Effector memory CD4-positive, alpha-beta T cell (primary cell): ENCODE results near the gene STRN3.
"Not testable (repeated sequence)": the region's sequence is repeated elsewhere in the genome, so short reads cannot be mapped to it uniquely, and the experiment has no call there.

Experiments
- DNase-seq, 3 donors: peaks; one replicate each; pipeline ENCODE4 v3.0.0-alpha.2; 2020
- H3K27ac ChIP-seq: 2 replicates; pipeline ENCODE4 v1.7.0; 2013; ENCODE audit warnings: mild to moderate bottlenecking, low read length, moderate library complexity; ENCODE audit not compliant: insufficient read depth, poor library complexity, severe bottlenecking
- H3K27me3 ChIP-seq: replicated peaks from 2 replicates; pipeline ENCODE4 v1.7.0; 2013; ENCODE audit warnings: mild to moderate bottlenecking, low read length; ENCODE audit not compliant: insufficient read depth, control insufficient read depth, poor library complexity, severe bottlenecking
- H3K36me3 ChIP-seq: 2 replicates; pipeline ENCODE4 v1.7.0; 2013; ENCODE audit warnings: mild to moderate bottlenecking, low read length, moderate library complexity; ENCODE audit not compliant: control insufficient read depth, insufficient read depth
- H3K4me1 ChIP-seq: 2 replicates; pipeline ENCODE4 v1.7.0; 2013; ENCODE audit warnings: low read length, mild to moderate bottlenecking; ENCODE audit not compliant: control insufficient read depth, insufficient read depth, poor library complexity, severe bottlenecking
- H3K4me3 ChIP-seq: 2 replicates; pipeline ENCODE4 v1.7.0; 2013; ENCODE audit warnings: low read length, low read depth, mild to moderate bottlenecking; ENCODE audit not compliant: insufficient read depth, poor library complexity, severe bottlenecking
- H3K9me3 ChIP-seq: 2 replicates; pipeline ENCODE4 v1.7.0; 2013; ENCODE audit warnings: mild to moderate bottlenecking, low read length, moderate library complexity; ENCODE audit not compliant: control insufficient read depth

The STRN3 gene

GRCh38 chr14:30977752-30978151 is 48.4 kb downstream of the STRN3 start:
- H3K9me3 ChIP-seq: no peaks in the 10 kb centered on the region
- no peak overlapping the region for H3K4me3 ChIP-seq
- peaks cover 3% of the 10 kb centered on the region for H3K4me1 ChIP-seq

GRCh38 chr14:30974628-30975027 is 51.6 kb downstream of the STRN3 start:
- Histone ChIP-seq H3K27me3 (no peaks in the 10 kb centered on the region), H3K4me3 (no peak overlapping the region), H3K27ac (no peak overlapping the region), H3K36me3 (no peaks in the 10 kb centered on the region), H3K9me3 (no peaks in the 10 kb centered on the region), H3K4me1 (peaks cover 3% of the 10 kb centered on the region)
- no peak for DNase-seq

More at GRCh38 chr14:30977752-30978151, 48.4 kb downstream of the STRN3 start:
- H3K27ac ChIP-seq: no peak overlapping the region
- DNase-seq: no peak
- H3K27me3 ChIP-seq: no peaks in the 10 kb centered on the region
- H3K36me3 ChIP-seq: no peaks in the 10 kb centered on the region

GRCh38 chr14:30972882-30973582 is 53.1 kb downstream of the STRN3 start:
- H3K4me3 ChIP-seq: no peak overlapping the region
- no peaks in the 10 kb centered on the region for H3K36me3 ChIP-seq
- no peaks in the 10 kb centered on the region for H3K9me3 ChIP-seq
- peaks cover 3% of the 10 kb centered on the region for H3K4me1 ChIP-seq
- no peak overlapping the region for H3K27ac ChIP-seq
- DNase-seq: no peak
- H3K27me3 ChIP-seq: no peaks in the 10 kb centered on the region

GRCh38 chr14:30972036-30972732 is 54.0 kb downstream of the STRN3 start:
- H3K36me3 ChIP-seq, H3K4me1 ChIP-seq, H3K9me3 ChIP-seq, DNase-seq, H3K4me3 ChIP-seq, H3K27ac ChIP-seq, H3K27me3 ChIP-seq: not testable (repeated sequence)

GRCh38 chr14:30971586-30971985 is 54.6 kb downstream of the STRN3 start:
- peaks cover 3% of the 10 kb centered on the region for H3K36me3 ChIP-seq
- peaks cover 3% of the 10 kb centered on the region for H3K4me1 ChIP-seq
- no peak overlapping the region for H3K27ac ChIP-seq
- no peaks in the 10 kb centered on the region for H3K27me3 ChIP-seq
- no peak overlapping the region for H3K4me3 ChIP-seq
- no peak for DNase-seq
- H3K9me3 ChIP-seq: peaks cover 2% of the 10 kb centered on the region

- H3K36me3 ChIP-seq, H3K27ac ChIP-seq, DNase-seq, H3K4me1 ChIP-seq, H3K4me3 ChIP-seq, H3K27me3 ChIP-seq, H3K9me3 ChIP-seq: not testable (repeated sequence)
Observed at GRCh38 chr14:30969796-30970195, 56.4 kb downstream of the STRN3 start.

- H3K27me3 ChIP-seq, H3K9me3 ChIP-seq, H3K27ac ChIP-seq, DNase-seq, H3K36me3 ChIP-seq, H3K4me1 ChIP-seq, H3K4me3 ChIP-seq: not testable (repeated sequence)
Observed at GRCh38 chr14:30967364-30968098, 58.6 kb downstream of the STRN3 start.

- H3K4me3 ChIP-seq: no peak overlapping the region
- H3K4me1 ChIP-seq: no peaks in the 10 kb centered on the region
- DNase-seq: no peak
- no peaks in the 10 kb centered on the region for H3K27me3 ChIP-seq
- H3K36me3 ChIP-seq: peaks cover 6% of the 10 kb centered on the region
- peaks cover 6% of the 10 kb centered on the region for H3K9me3 ChIP-seq
- no peak overlapping the region for H3K27ac ChIP-seq
Observed at GRCh38 chr14:30966415-30967363, 59.5 kb downstream of the STRN3 start.

GRCh38 chr14:30965861-30966260 is 60.3 kb downstream of the STRN3 start:
- not testable (repeated sequence) for H3K36me3 ChIP-seq, H3K27me3 ChIP-seq, H3K4me1 ChIP-seq, H3K9me3 ChIP-seq, H3K27ac ChIP-seq, DNase-seq, H3K4me3 ChIP-seq
